ENCODE measurements around the gene CCND1. TPM values are rescaled to one million over a fixed set of nuclear protein-coding genes. Genes with fewer than 3 reads are reported as not detected.

CCND1 gene
- total and polyA plus RNA-seq, 2 of the 8 experiments (the other 6 are each of a cell fraction or from before 2014, with no cell fraction given), result 64.5 to 170 TPM

DNA sequence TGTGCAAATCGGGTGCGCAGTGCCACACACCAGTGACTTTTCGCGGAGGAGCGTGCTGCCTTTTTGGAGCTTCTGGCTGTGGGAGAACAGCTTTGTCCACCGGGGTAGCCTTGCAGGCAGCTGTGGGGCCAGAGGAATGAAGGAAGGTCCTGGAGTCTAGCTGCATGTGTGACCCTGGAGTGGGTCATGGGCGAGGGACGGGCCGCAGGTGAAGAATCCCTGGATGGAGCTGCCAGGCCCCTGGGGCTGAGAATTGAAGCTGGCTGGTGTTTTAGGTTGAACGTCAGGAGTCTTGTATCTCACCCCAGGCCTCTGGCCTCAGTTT lies 8.6 kb downstream of the CCND1 start:
- H2BK5ac ChIP-seq (ENCODE audit: low read depth, low read length), result no peak overlapping the region
- no peak overlapping the region for H2BK120ac ChIP-seq (replicated peaks; ENCODE audit: low read depth, low read length)
- no peak overlapping the region for H2BK12ac ChIP-seq (ENCODE audit: low read depth, low read length)
- H3K36me3 ChIP-seq (ENCODE audit: control insufficient read depth in 2 of 4, insufficient read depth in 4 of 4, low read length in 3 of 4), result peaks cover 34 to 94% (median 62%) of the 10 kb centered on the region in 4 experiments
- 95% methylated on average over 10 of the region's 10 CpGs; no CpG with 5 or more reads in 1 of the 2 experiments for WGBS, 2 experiments (ENCODE audit: extremely low coverage in 1 of 2, insufficient coverage in 1 of 2, insufficient read length in 1 of 2, insufficient replicate concordance in 2 of 2, low coverage in 1 of 2, low lambda C conversion rate in 2 of 2, missing lambda C conversion rate in 1 of 2)
- H3K23ac ChIP-seq (ENCODE audit: insufficient read length), result no peak overlapping the region
- H4K20me1 ChIP-seq (replicated peaks in 1 of 2; ENCODE audit: control insufficient read depth in 1 of 2, insufficient read depth in 2 of 2, low read length in 2 of 2), result peaks cover 22 to 33% of the 10 kb centered on the region in 2 experiments
- no peak overlapping the region for H4K91ac ChIP-seq (replicated peaks; ENCODE audit: insufficient read length, low read length)
- no peak overlapping the region for H3K4me2 ChIP-seq (ENCODE audit: insufficient read depth in 1 of 2, low read depth in 2 of 2, low read length in 2 of 2)
- H3K56ac ChIP-seq (replicated peaks; ENCODE audit: insufficient read length, low read depth, low read length), result no peak overlapping the region
- peaks cover 0 to 8% (median under 1%) of the 10 kb centered on the region in 4 experiments; a peak in 3 of 7 replicates for H3K4me1 ChIP-seq (replicated peaks in 1 of 4; ENCODE audit: control insufficient read depth in 3 of 4, insufficient read depth in 4 of 4, low read length in 3 of 4)
- H3K9me3 ChIP-seq (ENCODE audit: insufficient read depth in 2 of 2, low read depth in 1 of 2, low read length in 1 of 2), result no peaks in the 10 kb centered on the region
- peaks cover 3% of the 10 kb centered on the region for H3K79me1 ChIP-seq (ENCODE audit: low read depth, low read length)
- no peak overlapping the region for H3K9ac ChIP-seq (replicated peaks in 1 of 4; ENCODE audit: extremely low read depth in 1 of 4, low read depth in 3 of 4, low read length in 3 of 4)
- DNase-seq (ENCODE audit: low read depth in 1 of 2, low spot score in 2 of 2), result no peak
- H4K5ac ChIP-seq (ENCODE audit: insufficient read length, low read depth, low read length), result no peak overlapping the region
- no peaks in the 10 kb centered on the region; the same call in 1 of the 2 replicates for H3K23me2 ChIP-seq (ENCODE audit: low read depth, low read length)
- H2AFZ ChIP-seq (ENCODE audit: low read length), result no peak overlapping the region
- peaks cover 0 to 12% of the 10 kb centered on the region in 2 experiments; a peak in 2 of 4 replicates for H3K79me2 ChIP-seq (ENCODE audit: control insufficient read depth in 1 of 2, insufficient read depth in 2 of 2, low read length in 2 of 2)
- H3K14ac ChIP-seq (ENCODE audit: insufficient read length), result no peak overlapping the region
- FAIRE-seq, result no peak
- H2AK5ac ChIP-seq (ENCODE audit: low read depth, low read length), result no peak overlapping the region
- H2BK20ac ChIP-seq (ENCODE audit: low read length), result no peak overlapping the region
- no peak overlapping the region for H3K18ac ChIP-seq (ENCODE audit: extremely low read depth, low read length)
- H2BK15ac ChIP-seq (ENCODE audit: low read length), result no peak overlapping the region
- no peak overlapping the region for H3K4me3 ChIP-seq (ENCODE audit: extremely low read depth in 1 of 4, insufficient read depth in 2 of 4, low read depth in 3 of 4, low read length in 4 of 4)
- H3K27me3 ChIP-seq (replicated peaks in 1 of 4; ENCODE audit: control insufficient read depth in 3 of 4, extremely low read depth in 1 of 4, insufficient read depth in 3 of 4, low read length in 3 of 4), result no peaks in the 10 kb centered on the region
- POLR2A ChIA-PET (ENCODE audit: partially characterized antibody), result interaction anchor here (0.9 to 2.3 kb wide), 5 partner anchors 8 to 360 kb away, joined by 3 to 13 read pairs (median 4); partner anchors contain the start of gene LTO1
- CTCF ChIA-PET (ENCODE audit: partially characterized antibody), result interaction anchor here (1.0 to 1.7 kb wide), 3 partner anchors 12 to 34 kb away, joined by 3 to 5 read pairs (median 5); no protein-coding TSS in a partner anchor
- H4K8ac ChIP-seq (ENCODE audit: extremely low read depth, insufficient read depth, low read length), result no peak overlapping the region
- no peak overlapping the region for H3K4ac ChIP-seq (replicated peaks; ENCODE audit: insufficient read length, low read depth, low read length)
- no peak overlapping the region for H3K27ac ChIP-seq (ENCODE audit: low read depth, low read length)
- no peak for TF ChIP-seq CHD1 (IDR thresholded peaks at IDR 0.05; ENCODE audit: low read depth, low read length)
- no peak for TF ChIP-seq BACH1 (IDR thresholded peaks at IDR 0.05; ENCODE audit: low read length)
- no peak for TF ChIP-seq GABPA (IDR thresholded peaks at IDR 0.05; ENCODE audit: borderline replicate concordance, insufficient read depth, low read length)
- TF ChIP-seq BCL11A (IDR thresholded peaks at IDR 0.05; ENCODE audit: low read depth in 2 of 2, low read length in 2 of 2), result no peak
- TF ChIP-seq CREB1 (IDR thresholded peaks at IDR 0.05), result no peak
- TF ChIP-seq EP300 (IDR thresholded peaks at IDR 0.05; ENCODE audit: borderline replicate concordance in 1 of 2, low read depth in 2 of 2, low read length in 2 of 2), result no peak
- TF ChIP-seq, protein P1, sequence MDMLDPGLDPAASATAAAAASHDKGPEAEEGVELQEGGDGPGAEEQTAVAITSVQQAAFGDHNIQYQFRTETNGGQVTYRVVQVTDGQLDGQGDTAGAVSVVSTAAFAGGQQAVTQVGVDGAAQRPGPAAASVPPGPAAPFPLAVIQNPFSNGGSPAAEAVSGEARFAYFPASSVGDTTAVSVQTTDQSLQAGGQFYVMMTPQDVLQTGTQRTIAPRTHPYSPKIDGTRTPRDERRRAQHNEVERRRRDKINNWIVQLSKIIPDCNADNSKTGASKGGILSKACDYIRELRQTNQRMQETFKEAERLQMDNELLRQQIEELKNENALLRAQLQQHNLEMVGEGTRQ (IDR thresholded peaks at IDR 0.05; ENCODE audit: low read length), result no peak
- TF ChIP-seq JUND (IDR thresholded peaks at IDR 0.05; ENCODE audit: low read length), result no peak
- TF ChIP-seq, protein P2, sequence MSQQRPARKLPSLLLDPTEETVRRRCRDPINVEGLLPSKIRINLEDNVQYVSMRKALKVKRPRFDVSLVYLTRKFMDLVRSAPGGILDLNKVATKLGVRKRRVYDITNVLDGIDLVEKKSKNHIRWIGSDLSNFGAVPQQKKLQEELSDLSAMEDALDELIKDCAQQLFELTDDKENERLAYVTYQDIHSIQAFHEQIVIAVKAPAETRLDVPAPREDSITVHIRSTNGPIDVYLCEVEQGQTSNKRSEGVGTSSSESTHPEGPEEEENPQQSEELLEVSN (IDR thresholded peaks at IDR 0.05), result no peak
- TF ChIP-seq SP4 (IDR thresholded peaks at IDR 0.05; ENCODE audit: low read length), result no peak
- TF ChIP-seq HDAC6 (IDR thresholded peaks at IDR 0.05; ENCODE audit: low read depth, low read length), result no peak
- TF ChIP-seq RXRA (IDR thresholded peaks at IDR 0.05; ENCODE audit: insufficient read depth, low read depth, low read length), result no peak
- no peak for TF ChIP-seq BRCA1 (IDR thresholded peaks at IDR 0.05; ENCODE audit: low read depth, low read length)

Data from H1 (cell line).